T-helper 17 cell (primary cell): ENCODE measurements around the gene UQCRHL. TPM values are rescaled to one million over a fixed set of nuclear protein-coding genes. Genes with fewer than 3 reads are reported as not detected.

Experiments used
- ATAC-seq: fragments of 150-1000 bp; cut with Tn5 transposase; 2 replicates; pipeline ENCODE4 v1.10.0; 2021; ENCODE audit warnings: mild to moderate bottlenecking, moderate library complexity
- DNase-seq, 3 donors: peaks; one replicate each; pipeline versions ENCODE4 v3.0.0 to v3.0.0-alpha.2; 2020 to 2021
- H3K9me3 ChIP-seq: one replicate; pipeline ENCODE4 v1.7.0; 2013; ENCODE audit warnings: low read length, mild to moderate bottlenecking; ENCODE audit not compliant: control insufficient read depth, poor library complexity, severe bottlenecking
- H3K27ac Mint-ChIP-seq: one replicate; pipeline ENCODE4 v1.8.0; 2022; ENCODE audit warnings: mild to moderate bottlenecking, moderate library complexity, mixed read lengths
- H3K27me3 Mint-ChIP-seq: one replicate; pipeline ENCODE4 v1.8.0; 2022; ENCODE audit warnings: mixed read lengths
- H3K36me3 Mint-ChIP-seq: one replicate; pipeline ENCODE4 v1.8.0; 2022; ENCODE audit warnings: low read depth, mixed read lengths
- H3K4me1 Mint-ChIP-seq: one replicate; pipeline ENCODE4 v1.8.0; 2022; ENCODE audit warnings: mild to moderate bottlenecking, mixed read lengths
- H3K4me3 Mint-ChIP-seq: one replicate; pipeline ENCODE4 v1.8.0; 2022; ENCODE audit warnings: mild to moderate bottlenecking, moderate library complexity, mixed read lengths
- total RNA-seq, 4 donors: library from RNA in 2 of 4; stranded (reverse) in 2 of 4; gene quantifications; one replicate each; pipeline ENCODE4 v1.2.3 and lab custom pipeline; 2022 to 2026

Gene UQCRHL
- total RNA-seq, 2 donors from 2014 or later, result 0.65 to 0.81 TPM

GRCh38 chr1:15799004-15799867 is 8.2 kb downstream of the UQCRHL start:
- no peaks in the 10 kb centered on the region for H3K9me3 ChIP-seq
- no peak overlapping the region for H3K4me3 Mint-ChIP-seq
- peaks cover 10% of the 10 kb centered on the region for H3K27me3 Mint-ChIP-seq
- H3K36me3 Mint-ChIP-seq, result no peaks in the 10 kb centered on the region
- H3K27ac Mint-ChIP-seq, result no peak overlapping the region
- no peak for ATAC-seq
- DNase-seq, result no peak
- H3K4me1 Mint-ChIP-seq, result no peaks in the 10 kb centered on the region

GRCh38 chr1:15797614-15798390 is 9.6 kb downstream of the UQCRHL start:
- H3K27ac Mint-ChIP-seq, result no peak overlapping the region
- H3K4me1 Mint-ChIP-seq, result no peaks in the 10 kb centered on the region
- ATAC-seq (no peak), DNase-seq (no peak)
- no peaks in the 10 kb centered on the region for H3K9me3 ChIP-seq
- H3K4me3 Mint-ChIP-seq, result no peak overlapping the region
- H3K27me3 Mint-ChIP-seq, result peaks cover 10% of the 10 kb centered on the region
- no peaks in the 10 kb centered on the region for H3K36me3 Mint-ChIP-seq

DNA sequence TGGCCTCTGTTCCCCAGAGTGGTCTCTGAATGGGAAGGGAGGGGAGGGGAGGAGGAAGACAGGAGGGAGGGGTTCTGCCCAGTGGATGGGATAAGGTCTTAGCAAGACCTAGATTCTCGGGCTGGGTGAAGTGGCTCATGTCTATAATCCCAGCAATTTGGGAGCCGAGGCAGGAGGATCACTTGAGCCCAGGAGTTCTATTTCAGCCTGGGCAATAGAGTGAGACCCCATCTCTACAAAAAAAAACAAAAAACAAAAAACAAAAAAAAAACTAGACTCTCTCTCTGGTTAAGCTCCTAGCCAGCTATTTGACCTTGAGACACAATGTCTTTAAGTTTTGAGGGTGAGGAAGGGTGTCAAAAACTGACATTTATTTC is 11.4 kb downstream of the UQCRHL start:
- no peaks in the 10 kb centered on the region for H3K9me3 ChIP-seq

DNA sequence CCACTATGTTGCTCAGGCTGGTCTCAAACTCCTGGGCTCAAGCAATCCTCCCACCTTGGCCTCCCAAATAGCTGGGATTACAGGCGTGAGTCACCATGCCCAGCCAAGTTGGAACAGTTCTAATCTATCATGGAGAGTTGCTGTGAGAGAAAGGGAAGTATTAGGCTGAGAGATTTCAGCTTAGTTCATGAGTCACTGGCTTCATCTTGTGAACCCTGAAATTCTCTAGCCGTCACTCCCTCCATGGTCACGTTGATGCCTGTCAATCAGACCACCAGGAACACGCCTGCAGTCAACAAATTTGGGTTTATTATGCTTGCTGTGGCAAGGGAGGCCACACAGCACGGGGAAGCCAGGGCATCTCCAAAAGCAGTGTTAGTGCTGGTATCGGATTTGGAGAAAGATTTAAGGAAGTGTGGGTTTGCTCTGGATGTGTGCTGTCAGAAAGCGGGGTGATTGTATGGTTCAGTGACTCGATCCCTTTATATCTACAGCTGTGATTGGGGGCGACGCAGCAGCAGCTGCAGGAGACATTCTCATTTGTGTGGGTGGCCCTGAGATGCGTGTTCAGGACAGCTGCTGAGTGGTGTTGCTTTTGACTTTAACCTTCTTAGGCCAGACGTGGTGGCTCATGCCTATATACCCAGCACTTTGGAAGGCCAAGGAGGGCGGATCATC is 18.7 kb downstream of the UQCRHL start:
- ATAC-seq, result no peak
- Mint-ChIP-seq H3K4me3 (no peak overlapping the region), H3K27me3 (peaks cover 37% of the 10 kb centered on the region)

More for the DNA sequence above, 11.4 kb downstream of the UQCRHL start:
- Mint-ChIP-seq H3K36me3 (no peaks in the 10 kb centered on the region), H3K4me3 (no peak overlapping the region), H3K27me3 (peaks cover 18% of the 10 kb centered on the region), H3K27ac (no peak overlapping the region), H3K4me1 (peaks cover 3% of the 10 kb centered on the region)
- DNase-seq, result no peak
- ATAC-seq, result no peak

GRCh38 chr1:15786581-15786980 is 20.9 kb downstream of the UQCRHL start:
- Mint-ChIP-seq H3K36me3 (no peaks in the 10 kb centered on the region), H3K27ac (no peak overlapping the region), H3K4me1 (peaks cover 5% of the 10 kb centered on the region), H3K4me3 (no peak overlapping the region), H3K27me3 (peaks cover 31% of the 10 kb centered on the region)
- ATAC-seq (no peak), DNase-seq (no peak)
- no peaks in the 10 kb centered on the region for H3K9me3 ChIP-seq

More for the DNA sequence above, 18.7 kb downstream of the UQCRHL start:
- Mint-ChIP-seq H3K27ac (no peak overlapping the region), H3K4me1 (peaks cover 8% of the 10 kb centered on the region), H3K36me3 (no peaks in the 10 kb centered on the region)
- DNase-seq, result no peak
- no peaks in the 10 kb centered on the region for H3K9me3 ChIP-seq

DNA sequence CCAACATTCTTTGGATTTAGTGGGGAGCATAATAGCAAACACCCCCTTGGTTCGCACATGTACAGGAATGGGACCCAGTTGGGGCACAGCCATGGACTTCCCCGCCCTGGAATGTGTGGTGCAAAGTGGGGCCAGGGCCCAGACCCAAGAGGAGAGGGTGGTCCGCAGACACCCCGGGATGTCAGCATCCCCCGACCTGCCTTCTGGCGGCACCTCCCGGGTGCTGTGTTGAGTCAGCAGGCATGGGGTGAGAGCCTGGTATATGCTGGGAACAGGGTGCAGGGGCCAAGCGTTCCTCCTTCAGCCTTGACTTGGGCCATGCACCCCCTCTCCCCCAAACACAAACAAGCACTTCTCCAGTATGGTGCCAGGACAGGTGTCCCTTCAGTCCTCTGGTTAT is 21.8 kb downstream of the UQCRHL start:
- H3K4me3 Mint-ChIP-seq, result no peak overlapping the region
- H3K36me3 Mint-ChIP-seq, result no peaks in the 10 kb centered on the region
- H3K4me1 Mint-ChIP-seq, result peaks cover 5% of the 10 kb centered on the region
- no peak for DNase-seq
- H3K27ac Mint-ChIP-seq, result no peak overlapping the region
- H3K27me3 Mint-ChIP-seq, result peaks cover 25% of the 10 kb centered on the region
- ATAC-seq, result no peak
- H3K9me3 ChIP-seq, result no peaks in the 10 kb centered on the region

DNA sequence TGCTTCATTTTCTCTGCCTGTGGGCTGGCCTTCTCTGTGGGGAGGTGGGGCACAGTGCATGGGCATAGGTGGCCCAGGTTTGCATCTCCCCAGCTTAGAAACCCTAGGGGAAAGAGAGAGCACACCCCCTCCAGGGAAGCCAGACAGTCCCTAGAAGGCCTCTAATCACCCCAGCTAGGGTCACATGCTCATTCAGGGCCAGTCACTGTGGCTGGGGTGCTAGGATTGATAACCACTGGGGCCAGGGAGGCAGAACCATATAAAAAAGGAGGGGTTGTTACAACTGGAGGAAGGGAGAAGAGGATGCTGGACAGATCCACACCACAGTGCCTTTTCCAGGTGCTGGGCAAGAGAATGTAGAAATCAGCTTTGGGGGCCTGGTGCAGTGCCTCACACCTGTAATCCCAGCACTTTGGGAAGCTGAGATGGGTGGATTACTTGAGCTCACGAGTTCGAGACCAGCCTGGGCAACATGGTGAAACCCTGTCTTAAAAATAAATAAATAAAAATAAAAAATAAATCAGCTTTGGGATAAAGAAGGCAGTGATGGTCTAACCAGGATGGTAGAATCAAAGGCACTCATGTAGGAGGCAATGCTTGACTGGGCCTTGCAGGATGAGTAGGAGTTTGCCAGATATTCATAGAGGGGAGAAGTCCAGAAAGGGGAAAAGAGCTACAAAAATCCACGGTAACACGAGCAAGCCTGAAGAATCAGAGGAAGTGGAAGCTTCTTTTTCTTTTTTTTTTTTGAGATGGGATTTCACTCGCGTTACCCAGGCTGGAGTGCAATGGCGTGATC is 29.3 kb downstream of the UQCRHL start:
- H3K36me3 Mint-ChIP-seq, result no peaks in the 10 kb centered on the region
- H3K4me1 Mint-ChIP-seq, result peaks cover 2% of the 10 kb centered on the region
- H3K27ac Mint-ChIP-seq, result no peak overlapping the region
- no peak for DNase-seq
- no peak overlapping the region for H3K4me3 Mint-ChIP-seq
- no peaks in the 10 kb centered on the region for H3K27me3 Mint-ChIP-seq
- ATAC-seq, result no peak
- H3K9me3 ChIP-seq, result no peaks in the 10 kb centered on the region

GRCh38 chr1:15775706-15776105 is 31.7 kb downstream of the UQCRHL start:
- H3K27me3 Mint-ChIP-seq, result peaks cover 14% of the 10 kb centered on the region
- H3K27ac Mint-ChIP-seq, result no peak overlapping the region
- H3K9me3 ChIP-seq, result no peaks in the 10 kb centered on the region
- DNase-seq, result no peak
- H3K4me3 Mint-ChIP-seq, result no peak overlapping the region
- no peak for ATAC-seq
- peaks cover 3% of the 10 kb centered on the region for H3K36me3 Mint-ChIP-seq
- peaks cover 2% of the 10 kb centered on the region for H3K4me1 Mint-ChIP-seq

GRCh38 chr1:15771836-15772515 is 35.5 kb downstream of the UQCRHL start:
- no peaks in the 10 kb centered on the region for H3K9me3 ChIP-seq
- Mint-ChIP-seq H3K36me3 (peaks cover 3% of the 10 kb centered on the region), H3K27me3 (peaks cover 27% of the 10 kb centered on the region), H3K4me1 (no peaks in the 10 kb centered on the region), H3K4me3 (no peak overlapping the region), H3K27ac (no peak overlapping the region)
- DNase-seq, result no peak
- no peak for ATAC-seq

DNA sequence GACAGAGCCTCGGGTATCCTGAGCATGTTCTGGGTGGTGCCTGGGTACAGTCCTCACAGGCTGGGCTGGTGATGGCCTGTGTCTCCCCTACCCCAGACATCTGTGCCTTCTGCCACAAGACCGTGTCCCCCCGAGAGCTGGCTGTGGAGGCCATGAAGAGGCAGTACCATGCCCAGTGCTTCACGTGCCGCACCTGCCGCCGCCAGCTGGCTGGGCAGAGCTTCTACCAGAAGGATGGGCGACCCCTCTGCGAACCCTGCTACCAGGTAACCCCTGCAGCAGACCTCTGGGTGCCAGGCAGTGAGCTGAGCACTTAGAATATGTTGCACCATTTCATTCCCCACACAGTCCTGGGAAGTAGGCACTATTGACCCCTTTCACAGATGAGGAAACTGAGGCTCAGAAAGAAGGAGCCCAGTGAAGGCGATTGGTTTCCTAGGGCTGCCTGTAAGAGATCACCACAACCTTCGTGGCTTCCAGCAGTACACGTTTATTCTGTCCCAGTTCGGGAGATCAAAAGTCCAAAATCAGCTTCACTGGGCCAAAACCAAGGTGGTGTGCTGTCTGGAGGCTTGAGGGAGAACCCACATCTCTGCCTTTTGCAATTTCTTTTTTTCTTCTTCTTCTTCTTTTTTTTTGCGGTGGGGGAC is 37.0 kb downstream of the UQCRHL start:
- H3K27ac Mint-ChIP-seq, result no peak overlapping the region
- no peaks in the 10 kb centered on the region for H3K4me1 Mint-ChIP-seq
- DNase-seq (no peak), ATAC-seq (no peak)
- no peaks in the 10 kb centered on the region for H3K9me3 ChIP-seq
- peaks cover 3% of the 10 kb centered on the region for H3K36me3 Mint-ChIP-seq
- H3K4me3 Mint-ChIP-seq, result no peak overlapping the region
- H3K27me3 Mint-ChIP-seq, result peaks cover 36% of the 10 kb centered on the region

DNA sequence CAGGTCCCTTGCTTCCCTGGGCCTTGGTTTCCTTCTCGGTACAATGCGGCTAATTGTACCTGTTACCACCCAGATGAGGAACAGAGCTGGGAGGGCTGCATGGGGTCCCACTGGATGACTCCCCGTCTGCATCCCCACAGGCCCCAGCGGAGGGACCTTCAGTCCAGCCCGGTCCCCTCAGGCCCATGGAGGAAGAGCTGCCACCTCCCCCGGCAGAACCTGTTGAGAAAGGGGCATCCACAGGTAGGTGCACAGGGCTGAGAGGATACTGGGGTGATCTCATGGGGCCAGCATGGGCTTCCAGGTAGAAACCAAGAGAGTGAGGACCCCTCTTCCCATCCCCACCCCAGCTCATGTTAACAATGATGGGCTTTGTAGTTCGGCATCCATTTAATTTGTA is 39.1 kb downstream of the UQCRHL start:
- ATAC-seq (no peak), DNase-seq (no peak)
- H3K4me3 Mint-ChIP-seq, result no peak overlapping the region

GRCh38 chr1:15767941-15768340 is 39.5 kb downstream of the UQCRHL start:
- no peak for ATAC-seq
- peaks cover 3% of the 10 kb centered on the region for H3K36me3 Mint-ChIP-seq
- no peak overlapping the region for H3K27ac Mint-ChIP-seq
- H3K4me1 Mint-ChIP-seq, result peaks cover 2% of the 10 kb centered on the region
- no peak overlapping the region for H3K4me3 Mint-ChIP-seq
- H3K9me3 ChIP-seq, result no peaks in the 10 kb centered on the region
- H3K27me3 Mint-ChIP-seq, result peaks cover 45% of the 10 kb centered on the region
- DNase-seq, result no peak

More for the DNA sequence above, 39.1 kb downstream of the UQCRHL start:
- Mint-ChIP-seq H3K36me3 (peaks cover 3% of the 10 kb centered on the region), H3K4me1 (peaks cover 2% of the 10 kb centered on the region), H3K27me3 (peaks cover 45% of the 10 kb centered on the region), H3K27ac (no peak overlapping the region)
- H3K9me3 ChIP-seq, result no peaks in the 10 kb centered on the region
